GM21717 (cell line): ENCODE measurements around the gene ABCG1.

Experiments used
- ATAC-seq: cut with Tn5 transposase; IDR thresholded peaks from one replicate; pipeline ENCODE4 v1.9.1; 2021; ENCODE audit warnings: mild to moderate bottlenecking, moderate library complexity; ENCODE audit not compliant: unreplicated experiment

The ABCG1 gene

DNA sequence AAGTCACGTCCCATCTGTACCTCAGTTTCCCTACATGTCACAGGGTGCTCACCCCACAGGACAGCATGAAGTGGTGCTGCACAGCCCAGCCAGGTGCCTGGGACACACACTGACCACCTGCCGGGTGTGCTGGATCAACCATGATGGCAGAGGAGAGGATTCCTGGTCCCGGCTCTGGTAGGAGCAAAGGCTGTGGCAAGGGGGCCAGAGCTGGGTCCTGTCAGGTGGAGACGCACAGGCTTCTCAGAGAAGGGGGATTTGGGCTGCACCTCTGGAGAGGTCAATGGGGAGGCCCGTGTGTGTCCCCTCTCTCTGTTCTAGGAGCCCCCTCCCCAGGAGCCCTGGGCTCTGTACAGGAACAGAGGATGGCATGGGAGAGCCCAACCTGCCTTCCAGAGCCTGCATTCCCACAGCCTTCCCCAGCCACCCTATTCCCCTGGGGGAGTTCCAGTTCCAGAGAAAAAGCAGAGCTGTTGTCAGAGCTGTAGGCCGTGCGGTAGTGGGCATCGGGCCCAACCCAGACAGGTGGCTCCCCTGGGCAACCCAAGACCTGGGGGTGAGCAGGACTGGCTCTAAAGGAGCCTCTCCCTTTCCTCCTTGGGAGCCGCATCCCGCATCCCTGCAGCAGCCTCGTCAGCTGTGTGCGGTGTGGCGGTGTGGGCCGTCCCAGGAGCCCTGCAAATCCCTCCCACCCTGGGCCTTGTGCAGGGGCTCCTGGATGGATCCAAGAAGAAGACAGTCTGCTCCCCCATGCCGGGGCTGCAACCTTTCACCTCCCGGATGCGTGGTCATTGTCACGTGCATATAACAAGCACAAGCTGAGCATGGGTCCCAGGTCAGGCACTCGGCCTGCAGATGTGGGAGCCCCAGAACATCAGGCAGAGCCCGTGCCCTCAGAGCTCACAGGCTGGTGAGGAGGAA is 99.1 kb downstream of the ABCG1 start:
- ATAC-seq, result no peak

DNA sequence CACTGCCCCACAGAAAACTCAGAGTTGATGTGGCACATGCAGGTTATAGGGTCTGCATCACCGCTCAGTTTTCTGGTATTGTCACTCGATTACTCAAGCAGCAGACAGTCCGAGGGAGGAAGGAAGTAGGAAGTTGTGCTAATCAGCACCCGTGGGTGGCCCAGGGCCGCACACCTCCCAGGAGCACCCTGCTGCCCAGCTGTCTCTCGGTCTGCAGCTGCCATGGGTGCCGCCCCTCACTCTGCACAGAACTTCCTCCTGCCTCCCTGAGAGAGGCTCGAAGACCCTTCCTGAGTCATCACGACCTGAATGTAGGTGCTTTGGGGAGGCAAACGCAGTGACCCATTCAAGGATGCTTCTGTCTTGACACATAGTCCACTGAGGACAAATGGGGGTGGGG is 100.4 kb downstream of the ABCG1 start:
- ATAC-seq, result no peak

DNA sequence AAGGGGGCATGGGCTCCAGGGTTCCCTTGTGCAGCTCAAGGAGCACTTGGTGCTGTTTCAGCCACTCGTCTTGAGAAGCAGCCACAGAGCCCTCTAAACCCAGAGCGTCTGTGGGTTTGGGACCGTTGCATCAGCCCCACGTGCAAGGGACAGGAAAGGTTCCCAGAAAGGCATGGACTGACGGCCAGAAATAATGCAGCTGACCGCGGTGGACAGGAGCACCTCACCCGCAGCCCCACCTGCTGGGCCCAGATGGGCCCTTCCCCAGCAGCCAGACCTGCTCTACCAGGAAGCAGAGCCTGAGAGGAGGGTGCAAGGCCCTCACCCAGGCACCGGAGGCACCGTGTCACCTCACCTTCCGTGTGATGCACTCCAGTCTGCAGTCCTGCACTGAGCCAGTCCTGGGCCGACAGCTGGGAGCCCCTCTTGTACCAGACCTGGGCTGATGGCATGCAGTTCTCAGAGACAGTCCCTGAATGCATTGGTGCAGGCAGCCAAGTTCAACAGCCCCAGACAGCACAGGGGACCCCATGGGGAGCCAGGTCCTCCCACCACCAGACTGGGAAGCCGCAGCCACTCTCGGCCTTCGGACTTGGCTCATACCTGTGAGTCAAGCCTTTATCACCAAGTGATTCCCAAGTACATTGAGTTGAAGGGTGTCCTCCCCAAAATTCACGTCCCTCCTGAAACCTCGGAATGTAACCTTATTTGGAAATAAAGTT is 101.1 kb downstream of the ABCG1 start:
- ATAC-seq, result no peak

DNA sequence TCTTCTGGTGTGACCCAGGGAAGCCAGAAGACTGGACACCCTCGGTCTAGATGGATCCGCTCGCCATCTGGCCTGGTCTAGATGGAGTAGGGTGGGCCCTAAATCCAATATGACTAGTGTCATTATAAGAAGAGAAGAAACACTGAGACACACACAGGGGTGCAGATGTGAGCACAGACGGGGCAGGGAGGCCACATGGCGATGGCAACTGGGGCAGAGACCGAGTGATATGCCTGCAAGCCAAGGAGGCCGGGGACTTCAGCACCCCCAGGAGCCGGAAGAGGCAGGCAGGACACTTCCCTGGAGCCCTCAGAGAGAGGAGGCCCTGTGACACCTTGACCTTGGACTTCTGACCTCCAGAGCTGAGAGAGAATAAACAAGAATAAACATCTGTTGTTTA is 101.9 kb downstream of the ABCG1 start:
- ATAC-seq, result no peak

DNA sequence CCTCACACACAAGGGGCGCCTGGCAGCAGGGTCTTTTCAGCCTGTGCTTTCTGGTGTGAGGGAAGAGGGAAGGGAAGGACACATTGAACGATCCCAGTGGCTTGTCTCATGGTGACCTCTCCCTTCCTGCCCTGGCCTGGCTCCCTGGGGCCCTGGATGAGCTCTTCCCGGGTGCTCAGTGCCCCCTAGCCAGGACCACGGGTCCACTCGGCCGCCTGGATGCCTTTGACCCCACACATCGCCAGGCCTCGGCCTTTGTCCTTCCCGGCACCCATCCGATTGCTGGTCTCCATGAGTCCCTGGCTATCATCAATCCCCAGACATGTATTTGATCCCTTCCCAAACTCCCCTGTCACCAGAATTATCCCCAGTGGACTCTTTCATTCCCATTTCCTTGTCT is 102.3 kb downstream of the ABCG1 start:
- no peak for ATAC-seq

DNA sequence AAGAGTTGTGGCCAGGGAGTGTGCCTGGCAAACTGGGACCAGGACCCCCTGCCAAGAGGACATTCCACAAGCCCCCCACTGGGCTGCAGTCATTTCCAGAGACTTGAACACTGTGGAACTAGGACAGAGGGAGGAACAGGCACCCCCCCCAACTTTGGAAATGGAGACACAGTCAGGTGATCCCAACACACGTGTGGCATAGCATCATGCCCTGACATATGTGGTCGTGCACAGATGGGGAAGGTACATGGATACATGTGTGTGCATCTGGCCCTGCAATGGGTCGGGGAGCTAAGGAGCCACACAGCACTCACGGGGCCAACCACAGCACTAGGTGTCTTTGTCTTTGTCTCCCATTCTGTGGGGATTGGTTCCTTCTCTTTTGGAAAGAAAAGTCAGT is 102.9 kb downstream of the ABCG1 start:
- no peak for ATAC-seq

DNA sequence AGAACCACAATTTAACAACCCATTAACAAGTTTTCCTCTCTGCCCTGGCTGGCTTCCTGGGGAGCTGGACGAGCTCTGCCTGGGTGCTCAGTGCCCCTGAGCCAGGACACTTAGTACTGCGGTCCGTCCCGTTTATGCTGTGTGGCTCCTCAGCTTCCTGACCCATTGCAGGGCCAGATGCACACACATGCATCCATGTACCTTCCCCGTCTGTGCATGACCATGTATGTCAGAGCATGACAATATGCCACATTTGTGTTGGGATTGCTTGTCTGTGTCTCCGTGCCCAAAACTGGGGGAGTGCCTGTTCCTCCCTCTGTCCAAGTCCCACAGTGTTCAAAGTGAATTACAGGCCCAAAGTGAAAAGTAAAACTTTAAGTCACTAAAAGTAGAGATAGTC is 106.0 kb downstream of the ABCG1 start:
- ATAC-seq, result no peak

DNA sequence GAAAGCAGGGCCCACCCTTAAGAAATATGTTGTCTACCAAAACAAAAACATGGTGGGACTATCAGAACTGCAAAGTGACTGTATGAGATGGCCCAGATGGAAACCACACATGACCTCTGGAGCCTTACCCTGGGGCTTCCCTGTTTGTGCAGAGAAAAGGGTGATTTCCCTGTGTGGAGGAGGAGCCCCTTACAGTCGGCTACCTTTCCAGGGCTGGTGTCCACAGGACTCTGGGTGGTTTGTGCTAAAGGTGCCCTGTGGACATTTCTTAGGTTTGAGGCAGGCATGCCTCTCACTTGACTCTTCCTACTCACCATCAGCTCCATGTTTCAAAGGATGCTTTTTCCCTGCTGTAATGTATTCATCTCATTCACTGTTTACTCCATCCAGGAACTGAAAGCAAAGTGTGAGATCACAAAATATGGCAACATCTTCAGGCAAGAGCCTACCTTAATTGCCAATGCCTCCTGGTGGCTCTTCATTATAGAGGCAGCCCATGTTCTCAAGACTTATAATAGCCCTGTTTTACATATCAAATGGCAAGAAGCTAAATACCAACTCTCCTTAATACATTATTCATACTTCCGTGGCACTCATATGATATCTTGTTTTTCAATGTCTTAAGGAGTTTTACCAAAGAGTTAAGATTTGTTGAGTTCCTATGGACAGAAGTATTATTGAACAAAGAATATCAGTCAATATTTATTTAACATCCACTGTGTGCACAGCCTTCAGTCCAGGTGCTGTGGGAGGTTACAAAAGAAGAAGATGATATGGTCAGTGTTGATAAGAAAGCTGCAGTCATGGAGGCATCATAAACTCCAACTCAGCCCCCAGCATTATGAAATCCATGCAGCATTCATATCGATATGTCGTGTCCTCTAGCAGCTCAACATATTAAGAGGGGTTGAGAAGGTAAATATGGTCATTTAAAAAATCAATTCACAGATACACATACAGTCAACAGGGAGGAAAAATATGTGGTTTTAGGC is 111.7 kb downstream of the ABCG1 start:
- ATAC-seq, result no peak

DNA sequence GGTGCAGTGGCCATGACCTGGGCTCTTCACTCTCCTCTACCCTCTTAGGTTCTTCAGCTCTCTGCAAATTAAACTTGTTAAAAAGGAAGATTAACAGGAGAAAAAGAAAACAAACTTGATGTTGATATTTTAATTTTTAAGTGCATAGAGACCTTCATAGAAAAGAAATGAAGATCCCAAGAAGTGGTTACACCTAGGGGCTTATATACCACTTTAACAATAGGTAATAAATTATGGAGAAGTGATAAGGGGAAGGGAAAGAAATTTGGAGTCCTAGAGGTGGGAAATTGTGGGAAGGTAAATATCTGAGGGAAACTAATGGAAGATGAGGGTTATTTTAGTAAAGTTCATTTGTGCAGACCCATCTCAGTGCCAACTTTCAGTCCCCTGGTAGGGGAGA is 112.7 kb downstream of the ABCG1 start:
- no peak for ATAC-seq

DNA sequence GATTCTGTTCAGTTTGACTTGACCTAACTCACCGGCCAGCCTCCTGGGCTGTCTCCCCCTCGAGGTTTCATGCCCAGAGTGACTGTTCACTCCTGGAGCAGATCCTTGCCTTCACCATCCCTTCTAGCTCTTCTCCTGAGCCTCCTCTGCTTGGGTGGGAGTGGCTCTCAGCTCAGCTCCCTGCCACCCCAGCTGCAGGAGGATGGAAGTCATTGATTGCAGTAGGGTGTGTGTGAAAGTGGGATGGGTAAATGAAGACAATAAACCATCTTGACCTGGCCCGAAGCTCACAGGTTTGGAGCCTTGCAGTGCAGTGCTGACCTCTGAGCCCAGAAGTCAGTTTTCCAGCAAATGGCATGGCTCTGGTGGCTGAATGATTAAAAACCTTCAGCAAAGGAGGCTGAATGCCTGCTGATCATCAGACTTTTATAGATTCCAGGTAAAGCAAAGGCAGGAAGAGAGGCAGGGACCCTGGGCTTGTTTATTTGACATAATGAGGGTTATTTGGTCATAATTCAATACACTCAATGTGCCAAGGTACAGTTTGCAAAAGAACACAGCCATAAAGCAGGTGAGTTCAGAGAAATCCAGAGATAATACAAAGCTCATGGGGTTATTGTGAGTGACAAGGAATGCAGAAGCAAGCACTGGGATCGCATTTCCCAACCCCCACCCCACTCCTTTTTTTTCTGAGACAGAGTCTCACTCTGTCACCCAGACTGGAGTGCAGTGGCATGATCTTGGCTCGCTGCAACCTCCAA is 113.8 kb downstream of the ABCG1 start:
- ATAC-seq, result no peak

DNA sequence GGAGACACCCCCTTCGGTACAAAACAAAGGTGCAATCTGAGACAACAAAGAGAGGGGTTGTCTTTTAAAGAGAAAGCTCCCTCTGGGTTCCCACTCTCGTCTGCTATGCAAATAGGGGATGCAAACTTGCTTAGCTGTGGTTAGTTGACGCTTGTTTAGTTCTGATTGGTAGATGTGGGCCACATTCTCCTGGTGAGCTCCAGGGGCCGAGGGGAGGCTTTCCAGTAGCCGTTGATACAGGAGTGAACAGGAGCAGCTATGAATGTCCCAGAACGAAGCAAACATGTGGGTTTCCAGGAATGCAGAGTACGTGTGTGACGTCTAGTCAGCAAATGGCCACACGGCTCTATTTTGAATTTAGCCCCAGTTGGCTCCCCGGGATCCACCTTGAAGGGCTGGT is 117.1 kb downstream of the ABCG1 start:
- no peak for ATAC-seq

DNA sequence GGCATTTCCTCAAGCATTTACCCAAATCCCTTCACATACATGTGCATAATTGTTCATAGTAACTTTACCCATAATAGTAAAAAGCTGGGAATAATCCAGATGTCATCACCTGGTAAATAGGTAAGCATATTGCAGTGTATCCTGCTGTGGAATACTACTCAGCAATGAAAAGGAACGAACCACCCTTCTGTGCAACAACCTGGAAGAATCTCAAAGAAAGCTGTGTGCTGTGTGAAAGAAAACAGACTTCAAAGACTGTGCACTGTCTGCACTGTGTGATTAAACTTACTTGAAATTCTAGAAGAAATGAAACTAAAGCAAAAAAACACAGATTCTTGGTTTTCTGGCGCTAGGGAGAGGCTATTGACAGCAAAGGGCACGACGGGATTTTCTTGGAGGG is 118.3 kb downstream of the ABCG1 start:
- ATAC-seq, result no peak

DNA sequence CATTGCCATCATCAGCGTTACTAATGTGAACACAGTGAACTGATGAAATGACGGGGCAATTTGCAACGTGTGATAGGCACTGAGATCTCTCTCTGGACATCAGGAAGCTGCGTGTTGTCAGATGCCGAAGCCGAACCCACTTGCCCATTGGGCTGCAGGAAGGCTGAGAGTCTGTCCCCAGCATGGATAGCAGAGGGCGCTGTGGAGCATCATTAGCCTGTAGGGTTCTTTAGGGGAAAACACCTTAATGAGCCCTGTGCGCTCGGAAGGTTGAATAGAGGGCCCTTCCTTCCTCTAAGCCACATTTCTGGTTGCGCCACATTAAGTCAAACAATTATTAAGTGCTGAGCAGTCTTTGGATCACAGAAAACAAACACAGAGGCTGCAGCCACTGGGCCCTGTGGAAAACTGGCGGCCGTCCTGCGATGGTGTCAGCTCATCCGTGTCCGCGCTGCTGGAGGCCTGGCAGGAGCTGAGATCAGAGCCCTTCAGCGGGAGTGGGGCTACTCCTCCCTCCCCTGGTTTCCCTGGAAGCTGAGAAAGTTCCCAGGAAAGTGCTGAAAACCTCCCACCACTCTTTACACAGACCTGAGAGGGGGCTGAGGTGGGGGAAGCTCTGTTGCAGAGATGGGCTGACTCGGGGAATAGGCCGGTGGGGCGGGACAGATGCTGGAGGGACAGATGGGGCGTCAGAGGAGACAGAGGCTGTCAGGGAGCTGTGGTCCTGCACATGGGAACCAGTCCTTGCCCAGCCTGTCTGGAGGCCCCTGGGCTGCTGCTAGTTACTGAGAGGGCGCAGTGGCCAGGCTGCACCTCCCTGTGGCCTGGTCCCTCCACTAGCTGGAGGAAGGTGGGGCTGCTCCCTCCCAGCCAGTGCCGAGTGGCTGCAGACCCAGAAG is 119.1 kb downstream of the ABCG1 start:
- no peak for ATAC-seq

DNA sequence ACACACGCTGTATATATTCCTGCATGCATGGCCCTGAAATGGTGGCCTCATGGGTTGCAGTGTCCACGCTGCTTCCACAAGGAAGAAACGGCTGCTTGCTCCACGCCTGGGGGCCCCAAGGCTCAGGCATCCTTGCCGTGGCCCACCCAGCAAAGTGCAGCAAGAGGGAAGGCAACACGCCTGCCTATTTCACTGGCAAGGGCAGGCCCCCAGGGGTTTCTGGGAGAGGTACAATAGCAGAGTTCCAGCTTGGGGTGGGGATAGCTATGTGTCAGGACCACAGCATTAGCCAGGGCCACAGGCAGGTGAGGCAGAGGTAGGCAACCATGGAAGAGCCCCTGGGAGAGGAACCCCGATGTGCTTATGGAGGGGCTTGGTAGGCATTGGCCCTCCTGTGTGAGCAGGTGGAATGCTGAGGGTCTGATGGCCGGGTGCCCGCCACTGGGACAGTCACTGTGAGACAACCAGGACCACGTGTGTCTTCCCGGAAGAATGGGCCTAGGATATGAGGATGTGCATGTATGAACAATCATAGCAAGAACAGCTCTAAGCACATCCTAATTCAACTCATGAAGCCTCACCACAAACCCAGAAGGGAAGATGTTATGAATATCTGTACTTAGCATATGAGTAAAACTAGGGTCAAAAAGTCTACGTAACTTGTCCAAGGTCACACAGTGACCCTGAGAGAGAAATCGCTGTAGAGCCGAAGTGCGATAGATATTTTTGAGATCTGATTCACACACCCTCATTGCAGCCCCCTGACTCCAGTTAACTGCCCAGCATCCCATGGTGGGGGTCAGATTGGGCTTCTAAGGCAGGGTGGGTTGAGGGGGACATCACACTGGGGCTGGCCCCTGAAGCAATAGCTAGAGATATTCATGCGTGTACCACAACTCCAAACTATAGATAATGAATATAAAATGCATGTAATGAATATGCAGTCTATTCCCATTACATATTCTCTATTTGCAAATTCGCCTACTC is 120.1 kb downstream of the ABCG1 start:
- no peak for ATAC-seq

DNA sequence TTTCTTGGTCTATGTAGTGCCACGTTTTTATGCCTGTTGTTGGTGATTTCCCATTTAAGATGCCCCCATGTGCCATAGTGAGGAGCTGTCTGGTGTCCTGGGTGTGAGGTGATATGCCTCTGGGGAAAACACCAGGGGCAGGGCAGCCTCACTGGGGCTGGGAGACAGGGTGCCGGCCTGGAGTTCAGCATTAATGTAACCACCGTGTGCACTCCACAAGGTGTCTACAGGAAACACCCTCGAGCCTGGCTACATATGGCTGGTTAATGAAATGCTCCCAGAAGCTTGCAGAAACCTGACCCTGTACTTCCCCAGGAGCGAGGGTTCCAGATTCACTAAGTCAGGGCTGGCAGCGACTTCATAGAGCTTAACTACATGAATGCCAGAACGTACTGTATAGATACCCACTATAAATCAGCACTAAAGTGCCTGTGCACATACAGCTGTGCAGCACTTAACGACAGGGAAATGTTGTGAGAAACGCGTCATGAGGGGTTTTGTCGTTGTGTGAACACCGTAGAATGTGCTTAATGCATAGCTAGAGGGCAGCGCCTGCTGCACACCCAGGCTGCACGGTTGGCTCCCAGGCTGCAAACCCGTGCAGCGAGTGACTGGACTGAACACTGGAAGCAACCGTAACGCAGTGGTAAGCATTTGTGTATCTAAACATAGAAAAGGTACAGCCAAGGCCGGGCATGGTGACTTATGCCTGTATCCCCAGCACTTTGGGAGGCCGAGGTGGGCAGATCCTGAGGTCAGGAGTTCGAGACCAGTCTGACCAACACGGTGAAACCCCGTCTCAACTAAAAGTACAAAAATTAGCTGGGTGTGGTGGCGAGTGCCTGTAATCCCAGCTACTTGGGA is 121.5 kb downstream of the ABCG1 start:
- no peak for ATAC-seq

DNA sequence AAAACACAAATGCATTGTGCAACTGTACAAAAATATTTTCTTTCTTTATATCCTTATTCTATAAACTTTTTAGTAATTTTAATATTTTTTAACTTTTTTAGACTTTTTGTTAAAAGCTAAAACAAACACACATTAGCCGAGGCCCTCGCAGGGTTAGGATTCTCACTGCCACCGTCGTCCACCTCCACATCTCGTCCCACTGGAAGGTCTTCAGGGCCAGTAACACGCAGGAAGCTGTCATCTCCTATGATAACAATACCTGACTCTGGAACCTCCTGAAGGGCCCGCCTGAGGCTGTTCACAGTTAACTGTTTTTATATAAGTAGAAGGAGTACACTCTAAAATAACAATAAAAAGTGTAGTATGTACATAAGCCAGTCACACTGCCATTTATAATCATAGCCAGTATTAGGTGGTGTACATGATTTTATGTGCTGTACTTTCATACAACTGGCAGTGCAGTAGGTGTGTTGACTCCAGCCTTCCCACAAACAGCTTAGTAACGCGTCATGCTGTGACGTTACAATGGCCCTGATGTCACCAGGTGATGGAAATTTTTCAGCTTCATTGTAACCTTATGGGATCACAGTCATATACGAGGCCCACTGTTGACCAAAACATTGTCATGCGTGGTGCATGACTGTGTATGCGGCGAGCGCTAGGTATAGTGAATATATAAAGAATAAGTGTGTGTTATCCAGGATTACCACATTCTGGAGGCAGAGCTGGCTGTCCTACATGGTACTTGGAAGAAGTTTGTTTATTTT is 123.0 kb downstream of the ABCG1 start:
- ATAC-seq, result no peak
